Measurements from ENCODE around the gene BCAP31. TPM values are rescaled to one million over a fixed set of nuclear protein-coding genes. Genes with fewer than 3 reads are reported as not detected.

BCAP31 gene
- total RNA-seq, 1 experiment from 2014 or later: 138 TPM

GRCh38 chrX:153741446-153741845, 17.3 kb upstream of the BCAP31 start:
- H3K36me3 Mint-ChIP-seq (ENCODE audit: insufficient read depth in 1 of 3, low read depth in 3 of 3): peaks cover 4 to 16% (median 7%) of the 10 kb centered on the region in 3 experiments; a peak in 6 of 7 replicates
- no peak overlapping the region for H3K27ac Mint-ChIP-seq
- no peak overlapping the region for H3K56ac ChIP-seq (ENCODE audit: insufficient read length, low read depth, low read length)
- no CpG with 5 or more reads among the region's 14 CpGs for WGBS (ENCODE audit: extremely low coverage, insufficient read length, low lambda C conversion rate)
- no peak overlapping the region for H3K4ac ChIP-seq (ENCODE audit: low read depth, low read length)
- H4K8ac ChIP-seq (replicated peaks; ENCODE audit: insufficient read length, low read depth, low read length): no peak overlapping the region
- H2BK5ac ChIP-seq (ENCODE audit: insufficient read length, low read length): no peak overlapping the region
- H2AK5ac ChIP-seq (ENCODE audit: insufficient read length, low read length): no peak overlapping the region
- H3K27me3 ChIP-seq (ENCODE audit: insufficient read depth, low read length): no peaks in the 10 kb centered on the region
- H4K5ac ChIP-seq (ENCODE audit: insufficient read length, low read depth, low read length): no peak overlapping the region
- H3T11ph ChIP-seq (ENCODE audit: low read length): no peak overlapping the region
- no peak for DNase-seq
- no peaks in the 10 kb centered on the region for H3K79me1 ChIP-seq (ENCODE audit: insufficient read depth, low read depth, low read length, poor library complexity, severe bottlenecking)
- no peaks in the 10 kb centered on the region for H3K4me1 ChIP-seq (ENCODE audit: insufficient read depth, low read length)
- H3K9me3 ChIP-seq (ENCODE audit: control insufficient read depth, low read depth, low read length): peaks cover 5% of the 10 kb centered on the region
- H3K9me3 Mint-ChIP-seq: peaks cover 59 to 76% of the 10 kb centered on the region in 2 experiments
- no peak overlapping the region for H3K27ac ChIP-seq (ENCODE audit: insufficient read length, low read depth, low read length)
- no peak overlapping the region for H2BK15ac ChIP-seq (ENCODE audit: low read depth, low read length)
- no peaks in the 10 kb centered on the region for H4K20me1 ChIP-seq (ENCODE audit: control insufficient read depth, insufficient read depth, insufficient read length)
- no peaks in the 10 kb centered on the region for H3K79me2 ChIP-seq (ENCODE audit: insufficient read depth, low read length)
- no peak overlapping the region for H2BK12ac ChIP-seq (ENCODE audit: insufficient read length, low read depth, low read length)
- no peak overlapping the region for H2BK120ac ChIP-seq (ENCODE audit: low read depth, low read length, poor library complexity, severe bottlenecking)
- H3K4me1 Mint-ChIP-seq: peaks cover 0 to 4% of the 10 kb centered on the region in 2 experiments; a peak in 2 of 4 replicates
- H3K18ac ChIP-seq (ENCODE audit: insufficient read length, low read depth, low read length): no peak overlapping the region
- H3K23me2 ChIP-seq (ENCODE audit: insufficient read length, low read depth, low read length, poor library complexity, severe bottlenecking): peaks cover 7% of the 10 kb centered on the region
- H3K27me3 Mint-ChIP-seq (ENCODE audit: low read depth): peaks cover 3% of the 10 kb centered on the region; the same call in 1 of the 2 replicates
- H3K23ac ChIP-seq (ENCODE audit: insufficient read length, low read depth, low read length): no peak overlapping the region
- no peak overlapping the region for H3K9ac ChIP-seq (ENCODE audit: extremely low read depth, insufficient read length, low read length)
- no peak for TF ChIP-seq CTCF (conservative IDR thresholded peaks at IDR 0.05)
- no peak overlapping the region for H3K4me3 Mint-ChIP-seq
- no peak overlapping the region for H3K14ac ChIP-seq (ENCODE audit: insufficient read depth, low read length)
- no peak overlapping the region for H2BK20ac ChIP-seq (ENCODE audit: low read depth, low read length, poor library complexity, severe bottlenecking)
- H3K4me2 ChIP-seq (ENCODE audit: insufficient read depth, insufficient read length, low read length): no peak overlapping the region
- no peak overlapping the region for H4K91ac ChIP-seq (ENCODE audit: insufficient read length, low read depth, low read length)
- no peak overlapping the region for H2AFZ ChIP-seq (ENCODE audit: low read length)
